ENCODE results near the gene CASP1.
"Not testable (repeated sequence)": the region's sequence is repeated elsewhere in the genome, so short reads cannot be mapped to it uniquely, and the experiment has no call there.

DNA sequence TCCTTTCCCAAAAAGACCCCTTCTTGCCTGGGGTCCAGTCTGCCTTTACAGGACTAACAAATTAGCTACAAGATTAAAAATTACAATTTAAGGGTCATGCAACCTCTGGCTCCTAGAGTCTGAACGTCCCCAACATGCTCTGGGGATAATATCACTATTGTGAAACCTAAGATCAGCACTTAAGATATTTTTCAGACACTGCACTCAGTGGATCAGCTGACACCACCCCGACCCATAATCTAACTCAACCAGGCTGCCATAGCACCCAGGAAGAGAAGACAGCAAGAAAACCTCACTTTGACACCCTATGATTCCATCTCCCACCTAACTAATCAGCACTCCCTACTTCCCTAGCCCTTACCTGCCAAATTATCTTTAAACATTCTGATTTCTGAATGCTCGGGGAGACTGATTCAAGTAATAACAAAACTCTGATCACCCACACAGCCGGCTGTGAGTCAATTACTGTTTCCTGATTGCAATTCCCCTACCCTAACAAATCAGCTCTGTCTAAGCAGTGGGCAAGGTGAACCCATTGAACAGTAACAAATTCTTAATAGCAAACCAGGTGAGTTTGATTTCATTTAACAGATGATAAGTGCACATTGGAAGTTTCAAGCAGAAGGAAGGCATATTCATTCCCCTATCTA lies 42.3 kb upstream of the CASP1 start:
- TF ChIP-seq, protein P1, sequence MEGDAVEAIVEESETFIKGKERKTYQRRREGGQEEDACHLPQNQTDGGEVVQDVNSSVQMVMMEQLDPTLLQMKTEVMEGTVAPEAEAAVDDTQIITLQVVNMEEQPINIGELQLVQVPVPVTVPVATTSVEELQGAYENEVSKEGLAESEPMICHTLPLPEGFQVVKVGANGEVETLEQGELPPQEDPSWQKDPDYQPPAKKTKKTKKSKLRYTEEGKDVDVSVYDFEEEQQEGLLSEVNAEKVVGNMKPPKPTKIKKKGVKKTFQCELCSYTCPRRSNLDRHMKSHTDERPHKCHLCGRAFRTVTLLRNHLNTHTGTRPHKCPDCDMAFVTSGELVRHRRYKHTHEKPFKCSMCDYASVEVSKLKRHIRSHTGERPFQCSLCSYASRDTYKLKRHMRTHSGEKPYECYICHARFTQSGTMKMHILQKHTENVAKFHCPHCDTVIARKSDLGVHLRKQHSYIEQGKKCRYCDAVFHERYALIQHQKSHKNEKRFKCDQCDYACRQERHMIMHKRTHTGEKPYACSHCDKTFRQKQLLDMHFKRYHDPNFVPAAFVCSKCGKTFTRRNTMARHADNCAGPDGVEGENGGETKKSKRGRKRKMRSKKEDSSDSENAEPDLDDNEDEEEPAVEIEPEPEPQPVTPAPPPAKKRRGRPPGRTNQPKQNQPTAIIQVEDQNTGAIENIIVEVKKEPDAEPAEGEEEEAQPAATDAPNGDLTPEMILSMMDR (conservative IDR thresholded peaks at IDR 0.05; ENCODE audit: low read length), result not testable (repeated sequence)
- TF ChIP-seq EZH2phosphoT487 (IDR thresholded peaks at IDR 0.05; ENCODE audit: borderline replicate concordance, low read depth, low read length), result not testable (repeated sequence)
